HG03045 (cell line): ENCODE measurements around the gene DOK6.

ENCODE experiments used
- ATAC-seq: cut with Tn5 transposase; IDR thresholded peaks from one replicate; pipeline ENCODE4 v1.9.1; 2021; ENCODE audit warnings: mild to moderate bottlenecking, moderate library complexity; ENCODE audit not compliant: unreplicated experiment

DOK6 gene

DNA sequence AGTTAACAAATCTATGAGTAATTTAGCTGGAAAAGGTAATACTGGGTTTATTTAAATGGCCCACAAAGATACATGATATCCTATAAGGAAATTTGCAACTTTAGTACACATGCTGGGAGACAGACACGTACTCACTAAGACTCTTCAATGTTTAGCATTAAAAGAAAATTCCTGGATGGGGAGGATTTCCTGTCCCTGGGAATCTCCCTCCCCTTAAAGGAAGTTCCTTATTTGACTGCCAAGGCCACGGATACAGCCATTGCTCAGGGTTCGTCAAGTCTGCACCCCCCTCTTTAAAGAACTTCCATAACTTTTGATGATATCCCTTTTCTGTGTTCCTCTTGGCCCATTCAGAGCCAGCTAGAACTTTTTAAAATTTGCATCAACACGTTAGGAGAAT, 279.4 kb downstream of the DOK6 start:
- no peak for ATAC-seq

DNA sequence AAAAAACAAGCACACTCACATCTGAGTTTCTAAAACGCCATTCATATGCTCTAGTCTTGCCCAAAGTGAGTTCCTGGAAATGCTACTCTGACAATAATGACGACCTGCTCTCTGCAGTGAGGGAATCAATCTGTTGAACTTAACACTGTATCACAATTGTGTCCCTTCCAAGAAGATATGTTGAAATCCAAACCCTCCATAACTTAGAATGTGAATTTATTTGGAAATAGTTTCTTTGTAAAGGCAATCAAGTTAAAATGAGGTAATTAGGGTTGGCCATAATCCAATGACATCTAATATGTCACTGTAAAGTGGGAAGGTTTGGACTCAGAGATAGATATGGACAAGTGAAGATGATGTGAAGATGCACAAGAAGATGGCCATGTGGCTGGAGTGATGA, 282.5 kb downstream of the DOK6 start:
- ATAC-seq = no peak

DNA sequence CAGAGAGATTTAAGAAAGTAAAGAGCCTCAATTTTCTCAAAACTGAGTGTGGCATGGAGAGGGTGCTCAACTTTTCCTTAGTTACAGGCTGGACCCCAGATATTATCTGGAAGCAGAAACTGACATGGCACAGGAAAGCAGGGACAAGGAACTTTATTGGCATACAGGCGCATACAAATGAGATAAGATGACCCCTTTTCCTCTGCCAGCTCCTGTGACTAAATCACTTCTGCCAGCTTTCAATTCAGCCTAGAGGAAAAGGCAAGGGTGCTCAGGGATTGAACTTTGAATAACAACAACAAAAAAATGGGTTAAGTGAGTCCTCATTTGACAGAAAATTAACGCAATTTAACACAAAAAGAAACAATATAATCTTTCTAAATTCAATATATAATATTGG, 284.1 kb downstream of the DOK6 start:
- ATAC-seq = no peak

DNA sequence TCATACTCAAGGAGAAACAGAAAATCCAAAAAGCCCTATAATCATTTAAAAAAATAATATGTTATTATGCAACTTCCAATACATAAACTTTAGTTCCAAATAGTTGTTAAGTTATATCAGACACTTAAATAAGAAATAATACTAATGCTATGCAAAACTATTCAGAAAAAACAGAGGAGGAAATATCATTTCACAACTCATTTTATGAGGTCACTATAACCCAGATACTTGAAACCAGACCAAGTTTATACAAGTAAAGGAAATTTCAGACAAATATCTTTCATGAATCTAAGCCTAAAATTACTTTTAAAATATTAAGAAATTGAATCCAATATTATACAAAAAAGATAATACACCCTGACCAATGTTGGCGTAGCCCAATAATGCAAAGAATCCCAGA, 286.2 kb downstream of the DOK6 start:
- ATAC-seq = no peak

DNA sequence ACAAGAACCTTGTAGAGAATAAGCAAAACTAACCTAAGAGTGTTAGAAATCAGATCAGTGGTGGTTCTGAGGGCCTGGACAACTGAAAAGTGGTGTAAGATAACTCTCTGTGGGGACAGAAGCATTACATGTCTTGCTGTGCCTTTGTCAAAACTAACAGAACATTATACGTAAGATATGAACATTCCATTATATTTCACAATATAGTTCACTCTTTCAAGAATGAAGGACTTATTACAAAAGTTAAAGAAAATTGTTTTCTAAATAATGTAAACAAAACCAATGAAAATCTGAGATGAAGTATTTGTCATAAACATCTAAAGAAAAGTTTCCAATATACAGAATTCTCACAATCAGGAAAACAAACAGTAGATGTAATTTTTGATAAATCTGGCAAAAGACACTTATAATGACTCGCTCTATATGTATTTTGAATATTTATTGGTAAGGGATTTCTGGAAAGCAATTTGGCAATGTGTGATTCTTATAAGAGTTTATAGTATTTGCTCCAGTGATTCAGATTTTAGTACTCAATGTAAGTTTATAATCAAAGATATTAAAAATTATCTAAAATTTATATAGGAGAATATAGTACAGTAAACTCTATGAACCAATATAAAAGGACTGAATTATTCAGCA, 288.6 kb downstream of the DOK6 start:
- ATAC-seq = no peak

DNA sequence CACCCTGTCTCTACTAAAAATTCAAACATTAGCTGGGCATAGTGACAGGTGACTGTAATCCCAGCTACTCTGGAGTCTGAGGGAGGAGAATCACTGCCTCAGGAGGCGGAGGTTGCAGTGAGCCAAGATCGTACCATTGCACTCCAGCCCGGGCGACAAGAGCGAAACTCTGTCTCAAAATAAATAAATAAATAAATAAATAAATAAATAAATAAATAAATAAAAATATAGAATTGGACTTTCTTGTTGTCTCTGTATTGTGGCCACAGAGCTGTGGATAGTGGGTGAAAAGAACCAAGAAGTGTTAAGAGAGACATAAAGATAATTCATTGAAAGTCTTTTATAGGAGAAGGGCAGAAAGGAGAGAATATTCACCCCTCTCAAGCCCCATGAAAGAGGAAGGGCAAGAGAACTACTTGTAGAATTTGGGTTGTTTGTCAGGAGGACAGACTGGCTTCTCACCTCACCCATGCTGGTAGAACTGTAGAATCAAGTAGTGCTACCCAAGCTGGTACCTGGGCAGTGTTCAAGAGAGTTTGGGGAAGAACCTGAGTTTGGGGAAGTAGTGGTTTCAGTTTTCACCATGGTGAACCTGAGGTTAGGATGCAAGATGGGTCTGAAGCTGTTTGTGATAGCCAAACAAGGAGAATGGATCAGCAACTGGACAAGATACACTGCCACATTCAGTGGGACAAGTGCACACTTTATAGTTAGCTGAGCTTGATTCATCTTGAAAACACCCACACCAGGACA, 290.5 kb downstream of the DOK6 start:
- ATAC-seq = no peak

DNA sequence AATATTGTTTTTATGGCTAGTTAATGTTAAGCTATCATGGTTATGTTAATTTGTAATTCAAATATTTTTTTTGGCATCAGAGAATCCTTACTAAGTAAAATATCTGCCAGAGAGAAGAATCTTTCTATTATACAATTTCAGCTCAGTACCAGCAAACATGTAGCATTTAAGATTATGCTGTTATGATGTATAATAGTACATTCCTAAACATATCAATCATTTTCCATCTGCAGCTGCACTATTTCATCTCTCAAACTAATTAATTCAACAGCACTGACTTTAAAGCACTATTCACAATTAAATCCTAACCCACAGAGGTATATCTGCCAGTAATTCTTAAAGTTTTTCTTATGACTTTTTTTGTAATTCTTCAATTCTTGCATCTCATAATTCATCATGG, 296.4 kb downstream of the DOK6 start:
- no peak for ATAC-seq

DNA sequence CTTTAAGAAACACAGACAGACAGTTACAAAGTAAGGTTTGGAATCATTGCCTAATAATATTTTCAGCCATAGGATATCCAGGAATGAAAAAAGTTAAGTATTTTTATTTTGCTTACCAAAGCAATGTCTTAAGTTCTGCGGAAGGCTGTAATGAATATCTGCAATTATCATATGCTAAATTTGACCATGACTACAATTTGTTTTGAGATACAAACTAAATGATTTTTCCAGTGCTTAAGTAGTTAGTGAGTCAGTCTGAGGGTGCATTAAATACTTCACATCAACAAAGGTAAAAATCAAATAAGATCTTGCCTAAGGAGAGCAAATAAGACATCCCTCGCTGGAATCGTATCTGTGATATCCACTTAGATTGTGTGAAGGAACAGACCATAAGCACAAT, 297.0 kb downstream of the DOK6 start:
- no peak for ATAC-seq

DNA sequence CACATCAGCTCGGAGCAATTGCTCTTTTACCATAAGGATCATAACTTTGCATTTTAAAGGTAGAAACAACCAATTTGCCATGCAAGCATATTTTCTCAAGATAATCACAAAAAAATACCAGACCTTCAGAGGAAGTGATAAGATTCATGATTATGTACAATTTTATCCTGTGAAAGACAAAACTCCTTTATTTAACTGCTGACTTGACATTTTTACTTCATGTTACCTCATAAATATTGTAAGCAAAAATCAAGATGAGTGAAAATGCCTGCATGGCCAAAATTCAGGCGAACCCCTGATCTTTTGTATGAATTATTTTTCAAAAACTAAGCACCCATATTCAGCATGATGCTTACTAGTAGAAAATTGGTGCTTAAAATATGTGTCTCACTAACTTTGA, 300.6 kb downstream of the DOK6 start:
- no peak for ATAC-seq

DNA sequence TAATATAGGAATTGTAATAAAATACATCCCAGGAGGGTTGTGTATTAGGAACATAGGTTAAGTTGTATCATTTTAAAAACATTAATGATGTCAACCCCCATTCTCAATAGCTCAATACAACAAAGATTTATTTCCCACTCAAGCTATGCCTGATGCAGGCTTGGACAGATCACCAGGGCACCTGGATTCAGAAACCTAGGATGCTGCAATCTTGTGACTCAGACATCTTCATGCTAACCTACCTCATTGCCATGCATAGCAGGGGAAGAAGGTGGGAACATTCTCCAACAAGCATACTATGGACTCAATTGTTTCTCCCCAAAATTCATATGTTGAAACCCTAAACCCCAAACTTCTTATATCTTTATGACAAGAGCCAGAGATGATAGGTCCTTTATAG, 302.8 kb downstream of the DOK6 start:
- ATAC-seq = no peak

DNA sequence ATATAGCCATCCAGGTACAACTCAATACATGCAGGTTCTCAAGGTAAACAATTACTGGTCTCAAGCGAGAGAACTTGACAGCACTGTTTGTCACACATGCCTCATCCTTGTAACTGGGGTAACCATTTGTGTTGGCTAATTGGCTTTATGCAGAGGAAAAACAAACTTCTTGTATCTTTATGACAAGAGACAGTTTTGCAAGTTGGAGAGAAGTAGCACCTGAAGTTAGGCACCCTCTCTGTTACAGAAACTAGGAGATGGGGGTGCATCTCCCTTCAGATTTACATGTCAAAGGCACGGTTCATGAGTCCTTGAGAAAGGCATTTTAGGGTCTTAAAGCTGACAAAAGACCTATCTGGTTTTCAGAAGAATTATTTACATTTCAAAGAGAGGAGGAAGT, 305.3 kb downstream of the DOK6 start:
- no peak for ATAC-seq

DNA sequence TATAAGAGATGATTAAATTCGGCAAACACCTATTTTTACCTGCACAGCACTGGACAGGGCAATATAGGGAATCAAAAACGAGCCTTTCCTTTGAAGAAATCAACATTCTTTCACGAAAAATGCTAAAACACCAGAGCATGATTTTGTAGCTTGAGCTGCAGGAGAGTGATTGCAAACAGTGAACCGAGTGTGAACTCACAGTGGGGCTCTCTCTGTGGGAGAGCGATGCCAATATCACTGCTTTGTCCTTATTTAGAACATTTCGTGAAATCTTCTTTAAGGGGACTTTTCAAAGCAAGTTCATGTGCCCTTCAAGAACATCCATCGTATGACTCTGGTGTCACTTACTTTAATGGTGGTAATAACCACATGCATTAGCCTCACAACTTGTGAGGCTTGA, 308.2 kb downstream of the DOK6 start:
- no peak for ATAC-seq

DNA sequence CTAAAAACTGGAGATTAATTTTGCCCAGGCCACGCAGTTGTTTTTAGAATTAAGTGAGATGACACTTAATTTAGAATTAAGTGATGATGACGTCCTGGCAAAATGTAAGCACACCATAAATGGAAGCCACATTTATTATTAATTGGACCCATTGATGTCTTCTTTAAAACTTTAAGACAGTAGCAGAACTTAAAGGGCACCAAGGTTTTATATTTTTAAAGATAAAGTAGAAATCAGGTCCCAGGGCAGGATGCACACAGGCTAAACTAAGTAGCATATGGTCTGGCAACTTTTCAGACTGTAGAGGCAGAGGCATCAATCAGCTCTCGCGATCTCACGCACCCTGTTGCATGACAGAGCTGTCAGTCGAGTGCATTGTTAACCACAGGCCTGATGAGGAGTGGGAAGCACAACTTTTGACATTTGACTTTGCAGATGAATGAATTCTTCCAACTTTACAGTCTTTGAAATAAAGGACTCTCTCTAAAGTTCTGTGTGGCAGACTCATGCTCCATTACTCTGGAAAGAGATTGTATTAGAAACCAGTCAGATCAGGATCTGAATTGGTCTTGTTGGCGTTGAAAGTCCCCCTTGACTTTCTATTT, 314.6 kb downstream of the DOK6 start:
- no peak for ATAC-seq

DNA sequence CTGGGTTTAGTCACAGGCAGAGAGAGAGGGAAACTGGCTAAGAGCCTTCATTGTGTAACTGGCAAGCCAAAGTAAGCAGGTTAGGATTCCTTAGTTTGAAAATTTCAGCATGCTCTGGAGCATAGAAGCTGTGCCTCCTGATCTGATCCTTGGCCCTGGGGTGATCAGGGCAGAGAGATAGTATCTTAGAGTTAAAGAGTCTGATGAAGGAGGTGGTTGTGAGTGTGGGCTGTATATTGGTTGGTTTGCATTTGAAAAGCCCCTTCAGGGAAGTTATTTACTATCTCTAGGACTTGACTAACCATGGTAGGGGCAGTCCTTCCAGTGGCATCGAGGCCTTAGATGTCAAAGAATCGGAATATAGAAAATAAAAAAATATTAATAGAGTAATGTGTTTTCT, 316.9 kb downstream of the DOK6 start:
- ATAC-seq = no peak

DNA sequence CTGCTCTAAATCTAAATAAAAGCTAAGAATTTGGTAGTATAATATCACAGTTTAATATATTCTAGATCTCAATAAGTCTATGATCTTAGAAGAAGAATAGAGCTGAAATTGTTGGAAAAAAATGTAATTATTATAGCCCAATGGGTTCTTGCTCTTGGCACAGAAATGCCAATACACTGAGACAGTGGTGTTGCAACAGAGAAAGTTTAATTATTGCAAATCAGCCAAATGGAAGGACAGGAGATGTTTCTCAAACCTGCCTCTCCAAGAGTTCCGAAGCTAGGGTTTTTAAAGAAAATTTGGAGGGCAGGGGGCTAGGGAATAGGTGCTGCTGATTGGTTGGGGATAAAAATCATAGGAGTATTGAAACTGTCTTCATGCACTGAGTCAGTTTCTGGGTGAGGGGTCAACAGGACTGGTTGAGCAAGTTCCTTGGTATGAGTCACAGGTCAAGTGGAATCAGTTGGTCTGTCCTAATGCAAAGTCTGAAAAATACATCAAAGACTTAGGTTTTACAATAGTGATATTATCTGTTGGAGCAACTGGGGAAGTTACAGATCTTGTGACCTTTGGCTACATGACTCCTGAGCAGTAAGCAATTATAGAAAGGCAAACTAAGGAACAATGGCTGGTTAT, 318.3 kb downstream of the DOK6 start:
- ATAC-seq = no peak

DNA sequence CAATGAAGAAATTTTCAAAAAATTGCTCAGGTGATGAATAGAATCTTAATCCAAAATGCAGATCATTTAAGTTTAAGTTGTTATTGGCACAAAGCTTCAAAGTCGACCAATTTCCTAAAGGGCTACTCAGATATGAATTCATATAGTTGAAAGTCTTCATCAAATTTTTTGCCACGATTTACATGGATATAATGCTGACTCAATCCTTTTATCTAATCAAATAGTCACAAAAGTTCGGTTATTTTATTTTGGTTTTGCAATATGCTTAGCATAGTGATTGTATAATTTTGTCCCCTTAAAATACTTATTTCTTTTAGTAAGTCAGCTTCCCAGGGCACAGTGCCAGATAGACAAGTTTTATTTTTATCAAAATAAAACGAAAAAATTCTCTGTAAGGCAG, 319.7 kb downstream of the DOK6 start:
- ATAC-seq = no peak

DNA sequence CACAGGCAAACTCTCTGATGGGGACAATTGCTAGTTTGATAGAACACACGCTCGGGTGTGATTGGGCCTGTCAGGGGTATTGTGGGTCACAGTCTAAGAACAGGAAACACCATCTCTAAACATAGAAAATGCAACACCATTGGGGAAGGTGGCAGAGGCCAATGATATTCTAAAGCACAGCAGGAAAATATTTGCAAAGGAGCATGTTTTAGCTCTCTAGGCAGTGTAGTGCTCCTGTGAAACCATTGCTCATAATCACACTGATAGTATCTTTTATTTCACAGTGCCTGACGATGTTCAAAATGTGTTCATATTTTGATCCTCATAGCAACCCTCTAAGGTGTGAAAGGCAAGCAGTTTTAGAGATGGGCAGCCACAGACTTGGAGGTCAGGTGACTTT, 322.7 kb downstream of the DOK6 start:
- no peak for ATAC-seq

DNA sequence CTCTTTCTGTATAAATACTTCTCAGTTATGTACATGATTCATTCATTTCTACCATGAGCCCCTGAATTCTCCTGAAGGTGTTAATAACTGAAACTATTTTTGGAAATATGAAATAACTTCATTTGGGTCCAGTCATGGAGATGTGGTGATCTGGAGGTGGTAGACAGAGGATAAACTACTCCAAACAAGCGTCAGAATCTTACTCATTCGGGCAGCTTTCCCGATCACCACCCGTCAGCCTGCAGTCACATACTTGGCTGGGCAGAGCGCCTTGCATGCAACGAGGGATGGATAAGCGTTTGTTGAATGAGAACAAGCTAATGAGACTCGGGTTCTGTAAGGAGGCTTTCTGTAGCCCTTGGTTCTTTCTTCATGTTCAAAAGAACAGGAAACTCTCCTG, 324.3 kb downstream of the DOK6 start:
- no peak for ATAC-seq

DNA sequence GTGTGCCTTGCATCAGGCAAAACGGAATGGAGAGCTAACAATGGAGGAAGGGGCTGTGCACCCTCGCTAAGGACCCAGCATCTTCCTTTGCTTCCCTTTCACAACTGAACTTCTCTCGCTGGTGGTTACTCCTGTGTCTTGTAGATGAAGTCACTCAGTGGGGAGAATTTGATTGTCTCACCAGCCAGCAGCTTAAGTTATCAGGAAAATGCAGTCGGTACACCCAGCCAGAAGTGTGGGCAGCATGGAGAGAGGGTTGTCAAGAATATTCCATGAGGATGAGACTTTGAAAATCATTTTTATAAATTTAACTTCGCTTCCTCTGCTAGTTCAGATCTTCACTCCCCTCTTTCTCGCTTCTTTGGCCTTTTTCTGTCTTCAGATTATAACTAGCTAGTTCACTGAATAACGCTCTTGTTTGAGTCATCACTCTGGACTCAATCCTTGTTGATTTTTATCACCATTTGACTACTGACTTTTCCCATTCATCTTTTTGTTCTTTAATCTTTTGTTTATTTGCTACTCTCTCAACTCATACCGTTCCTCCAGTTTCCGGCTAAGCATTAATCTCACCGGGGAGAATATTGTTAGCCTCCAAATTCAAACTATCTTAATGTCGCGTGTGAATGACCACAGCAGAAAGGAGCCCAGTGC, 325.3 kb downstream of the DOK6 start:
- ATAC-seq = no peak

DNA sequence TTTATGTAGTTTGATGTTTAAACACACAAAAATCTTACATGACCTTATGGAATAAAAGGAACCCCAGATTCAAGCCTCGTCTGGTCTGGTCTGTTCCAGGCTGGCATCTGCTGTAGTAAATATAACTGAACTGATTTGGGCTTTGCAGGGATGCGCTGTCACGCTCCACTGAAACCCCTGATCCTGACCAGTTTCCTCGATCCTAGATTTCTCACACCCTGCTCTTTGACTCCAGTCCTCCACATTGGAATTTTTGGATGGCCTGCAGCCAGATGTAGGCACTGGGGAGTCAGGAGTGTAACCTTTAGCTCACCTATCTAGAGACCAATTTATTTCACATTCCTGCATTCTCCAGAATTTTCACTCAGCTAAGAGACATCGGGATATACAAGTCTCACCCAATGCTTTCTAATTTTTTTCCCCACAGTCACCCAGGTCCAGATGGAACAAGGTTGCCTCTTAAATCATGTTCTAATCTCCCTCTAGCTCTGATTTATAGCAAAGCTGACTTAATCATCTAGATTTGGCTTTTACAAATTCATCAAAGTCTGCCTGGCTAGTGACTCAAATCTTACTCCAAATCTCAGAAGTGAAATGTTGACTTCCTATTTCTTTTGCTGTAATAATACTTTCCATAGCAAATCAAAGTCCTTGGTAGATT, 327.4 kb downstream of the DOK6 start:
- ATAC-seq = no peak

DNA sequence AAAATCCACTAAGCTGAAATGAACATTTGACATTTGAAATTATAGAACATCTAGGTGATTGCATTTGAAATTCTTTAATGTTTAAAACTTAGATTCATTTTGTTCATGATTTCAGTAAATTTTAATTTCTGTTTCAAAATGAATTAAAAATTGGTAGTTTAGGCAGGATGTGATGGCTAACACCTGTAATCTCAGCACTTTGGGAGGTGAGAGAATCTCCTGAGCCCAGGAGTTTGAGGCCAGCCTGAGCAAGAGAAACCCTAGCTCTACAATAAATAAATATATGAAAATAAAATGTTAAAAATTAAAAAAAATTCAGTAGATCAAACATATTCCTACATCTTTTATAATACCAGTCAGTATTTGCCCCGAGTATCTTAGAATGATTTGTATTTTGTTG, 330.0 kb downstream of the DOK6 start:
- ATAC-seq = no peak
